ENCODE results near the gene TGM2. TPM values are rescaled to one million over a fixed set of nuclear protein-coding genes. Genes with fewer than 3 reads are reported as not detected.

Gene TGM2
- total RNA-seq, 2 experiments from 2014 or later = 0.06 to 0.27 TPM

DNA sequence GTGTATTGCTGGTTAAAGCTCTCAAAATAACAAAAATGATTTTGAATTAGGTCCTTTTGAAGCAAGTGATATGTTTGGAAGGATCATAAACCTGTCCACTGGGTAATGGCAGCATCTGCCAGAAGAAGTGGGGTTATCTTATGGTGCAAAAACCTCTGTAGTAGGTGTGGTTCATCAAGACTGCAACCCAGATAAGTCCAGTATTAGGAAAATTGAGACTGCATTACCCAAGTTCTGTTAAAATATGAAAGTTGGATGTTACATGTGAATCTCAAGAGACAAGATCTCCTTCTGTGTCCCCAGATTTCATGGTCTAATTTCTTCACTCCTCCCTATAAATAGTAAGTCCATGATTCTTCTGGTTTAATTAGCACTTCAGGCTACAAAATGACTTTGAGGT lies 72.2 kb downstream of the TGM2 start:
- Mint-ChIP-seq H3K27ac (no peak overlapping the region), H3K36me3 (ENCODE audit: low read depth) (peaks cover 40% of the 10 kb centered on the region), H3K9me3 (no peaks in the 10 kb centered on the region), H3K4me3 (no peak overlapping the region), H3K27me3 (no peaks in the 10 kb centered on the region), H3K4me1 (ENCODE audit: low read depth) (peaks cover 21% of the 10 kb centered on the region)
- POLR2A ChIA-PET = no interaction called here
- Histone ChIP-seq H3K4me1 (ENCODE audit: insufficient read depth, low read length) (peaks cover 26% of the 10 kb centered on the region), H3K27ac (ENCODE audit: low read depth in 1 of 2, low read length in 2 of 2) (no peak overlapping the region), H3K9me3 (ENCODE audit: control insufficient read depth in 1 of 2, insufficient read depth in 1 of 2, low read length in 2 of 2) (no peaks in the 10 kb centered on the region), H3K27me3 (ENCODE audit: control insufficient read depth in 1 of 2, insufficient read depth in 2 of 2, low read length in 2 of 2) (no peaks in the 10 kb centered on the region), H3K4me3 (ENCODE audit: low read length) (no peak overlapping the region), H3K36me3 (ENCODE audit: insufficient read depth, low read length) (peaks cover 25% of the 10 kb centered on the region)
- ATAC-seq (ENCODE audit: poor library complexity) (no peak), DNase-seq (no peak)
- intact Hi-C loops (cut with DNase I, micrococcal nuclease) = no loop called here
- no peak for TF ChIP-seq CTCF (IDR thresholded peaks at IDR 0.05)
- CTCF ChIA-PET = interaction anchor here (0.7 to 1.3 kb wide), 3 partner anchors 20 to 437 kb away, joined by 3 to 4 read pairs (median 3); no protein-coding TSS in a partner anchor

- POLR2A ChIA-PET = no interaction called here
- Mint-ChIP-seq H3K4me1 (ENCODE audit: low read depth) (peaks cover 21% of the 10 kb centered on the region), H3K36me3 (ENCODE audit: low read depth) (peaks cover 46% of the 10 kb centered on the region), H3K27ac (peak overlapping the region; percentile 64), H3K9me3 (no peaks in the 10 kb centered on the region), H3K4me3 (no peak overlapping the region), H3K27me3 (no peaks in the 10 kb centered on the region)
- Histone ChIP-seq H3K27me3 (ENCODE audit: control insufficient read depth in 1 of 2, insufficient read depth in 2 of 2, low read length in 2 of 2) (no peaks in the 10 kb centered on the region), H3K4me3 (ENCODE audit: low read length) (no peak overlapping the region), H3K36me3 (ENCODE audit: insufficient read depth, low read length) (peaks cover 30% of the 10 kb centered on the region), H3K4me1 (ENCODE audit: insufficient read depth, low read length) (peaks cover 26% of the 10 kb centered on the region), H3K9me3 (ENCODE audit: control insufficient read depth in 1 of 2, insufficient read depth in 1 of 2, low read length in 2 of 2) (no peaks in the 10 kb centered on the region), H3K27ac (ENCODE audit: low read depth in 1 of 2, low read length in 2 of 2) (peak overlapping the region in 1 of 2 donors; percentile 14)
- intact Hi-C loops (cut with DNase I, micrococcal nuclease) = no loop called here
- no peak for DNase-seq
- no peak for ATAC-seq (ENCODE audit: poor library complexity)
- CTCF ChIA-PET = interaction anchor here (0.8 to 1.3 kb wide), 3 partner anchors 19 to 43 kb away, joined by 3 read pairs; no protein-coding TSS in a partner anchor
- no peak for TF ChIP-seq CTCF (IDR thresholded peaks at IDR 0.05)
Observed at GRCh38 chr20:38092260-38092857, 72.7 kb downstream of the TGM2 start.

- ChIA-PET POLR2A (no interaction called here), CTCF (interaction anchor here (1.0 kb wide), 1 partner anchor 18 kb away, joined by 3 read pairs; no protein-coding TSS in a partner anchor)
- Histone ChIP-seq H3K27ac (ENCODE audit: low read depth in 1 of 2, low read length in 2 of 2) (peak overlapping the region in 1 of 2 donors; percentile 14), H3K9me3 (ENCODE audit: control insufficient read depth in 1 of 2, insufficient read depth in 1 of 2, low read length in 2 of 2) (no peaks in the 10 kb centered on the region), H3K27me3 (ENCODE audit: control insufficient read depth in 1 of 2, insufficient read depth in 2 of 2, low read length in 2 of 2) (no peaks in the 10 kb centered on the region), H3K36me3 (ENCODE audit: insufficient read depth, low read length) (peaks cover 36% of the 10 kb centered on the region), H3K4me1 (ENCODE audit: insufficient read depth, low read length) (peaks cover 26% of the 10 kb centered on the region), H3K4me3 (ENCODE audit: low read length) (no peak overlapping the region)
- Mint-ChIP-seq H3K4me1 (ENCODE audit: low read depth) (peaks cover 21% of the 10 kb centered on the region), H3K4me3 (no peak overlapping the region), H3K36me3 (ENCODE audit: low read depth) (peaks cover 53% of the 10 kb centered on the region), H3K27ac (peak overlapping the region; percentile 64), H3K9me3 (no peaks in the 10 kb centered on the region), H3K27me3 (no peaks in the 10 kb centered on the region)
- DNase-seq (peak in 1 of 14 experiments; percentile 61), ATAC-seq (ENCODE audit: poor library complexity) (no peak)
- TF ChIP-seq CTCF (IDR thresholded peaks at IDR 0.05) = no peak
- intact Hi-C loops (cut with DNase I, micrococcal nuclease) = no loop called here
Observed at GRCh38 chr20:38091441-38092216, 73.4 kb downstream of the TGM2 start.

All from CD4-positive, alpha-beta T cell (primary cell).